ACC112 (cell line): ENCODE results near the gene KRT5.

Experiments used
- H2AFZ ChIP-seq: fragments of 200-600 bp; sonication (generic); one replicate; pipeline ENCODE4 v1.6.0; 2017; ENCODE audit warnings: antibody characterized with exemption, low read length; ENCODE audit not compliant: unreplicated experiment
- H3K27ac ChIP-seq: fragments of 200-600 bp; sonication (generic); 2 replicates; pipeline ENCODE4 v1.5.1; 2014; ENCODE audit warnings: low read depth, mild to moderate bottlenecking, antibody characterized with exemption, low read length, moderate library complexity
- H3K27me3 ChIP-seq: fragments of 200-600 bp; sonication (generic); 2 replicates; pipeline ENCODE4 v1.6.1; 2014; ENCODE audit warnings: mild to moderate bottlenecking, antibody characterized with exemption, low read length, moderate library complexity, mixed read lengths; ENCODE audit not compliant: insufficient read depth
- H3K36me3 ChIP-seq: fragments of 200-600 bp; sonication (generic); 2 replicates; pipeline ENCODE4 v1.6.1; 2016; ENCODE audit warnings: mild to moderate bottlenecking, antibody characterized with exemption, low read length, moderate library complexity, mixed read lengths; ENCODE audit not compliant: insufficient read depth
- H3K4me1 ChIP-seq: fragments of 200-600 bp; sonication (generic); one replicate; pipeline ENCODE4 v1.6.1; 2016; ENCODE audit warnings: low read length, mixed read lengths; ENCODE audit not compliant: insufficient read depth, unreplicated experiment, control insufficient read depth
- H3K4me3 ChIP-seq: fragments of 200-600 bp; sonication (generic); 2 replicates; pipeline ENCODE4 v1.5.1; 2014; ENCODE audit warnings: mild to moderate bottlenecking, low read depth, low read length
- H3K79me2 ChIP-seq: fragments of 200-600 bp; sonication (generic); one replicate; pipeline ENCODE4 v1.6.0; 2016; ENCODE audit warnings: low read length; ENCODE audit not compliant: control insufficient read depth, unreplicated experiment, insufficient read depth

Gene KRT5

DNA sequence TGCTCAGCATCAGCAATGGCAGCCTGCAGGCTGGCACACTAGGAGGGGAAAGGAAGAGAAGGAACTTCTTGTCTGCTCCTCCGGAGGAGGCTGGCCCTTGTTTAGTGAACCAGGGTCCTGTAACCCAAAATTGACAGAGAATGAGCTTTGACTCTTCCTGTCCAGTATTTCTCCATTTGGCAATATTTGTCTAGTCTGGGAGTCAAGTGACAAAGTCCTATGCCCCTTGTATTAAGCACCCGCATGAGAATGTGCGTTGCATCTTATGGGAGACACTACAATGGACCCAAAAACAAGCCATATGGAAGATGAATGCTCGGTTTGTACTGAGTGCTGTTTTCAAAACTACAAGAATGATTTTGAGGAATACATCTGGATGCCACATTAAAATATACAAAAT lies 50.3 kb downstream of the KRT5 start:
- no peak overlapping the region for H3K4me3 ChIP-seq
- H3K27ac ChIP-seq = no peak overlapping the region
- H3K4me1 ChIP-seq = no peaks in the 10 kb centered on the region
- no peak overlapping the region for H2AFZ ChIP-seq
- H3K79me2 ChIP-seq = no peaks in the 10 kb centered on the region
- H3K27me3 ChIP-seq = no peaks in the 10 kb centered on the region
- no peaks in the 10 kb centered on the region for H3K36me3 ChIP-seq

GRCh38 chr12:52464897-52465296 lies 55.3 kb downstream of the KRT5 start:
- H3K4me1 ChIP-seq = no peaks in the 10 kb centered on the region
- no peak overlapping the region for H2AFZ ChIP-seq
- no peaks in the 10 kb centered on the region for H3K27me3 ChIP-seq
- no peak overlapping the region for H3K27ac ChIP-seq
- H3K36me3 ChIP-seq = no peaks in the 10 kb centered on the region
- no peaks in the 10 kb centered on the region for H3K79me2 ChIP-seq
- no peak overlapping the region for H3K4me3 ChIP-seq
